H1 (cell line): ENCODE results near the gene SIN3B. TPM values are rescaled to one million over a fixed set of nuclear protein-coding genes. Genes with fewer than 3 reads are reported as not detected.

Experiments used
- CTCF ChIP-seq, 3 experiments: IDR thresholded peaks; 1 replicate in 2 of 3; 2 replicates in 1 of 3; pipeline versions ENCODE4 v1.5.1 to v1.6.1; 2011; ENCODE audit warnings: low read length in 3 of 3, mild to moderate bottlenecking in 3 of 3, inconsistent platforms in 2 of 3, low read depth in 1 of 3, moderate library complexity in 1 of 3; ENCODE audit not compliant: insufficient read depth in 1 of 3; ENCODE audit errors: control extremely low read depth in 1 of 3
- polyA plus RNA-seq, 7 experiments: library from polyadenylated mRNA; depleted of rRNA in 3 of 7; stranded (reverse) in 5 of 7; unstranded in 2 of 7; fragments of >200 nt in 5 of 7; fragments of 200-250 nt in 2 of 7; gene quantifications; 1 replicate in 5 of 7; 2 replicates in 1 of 7; 4 replicates in 1 of 7; pipeline versions ENCODE4 v1.2.1 to v1.2.3, GENCODE V29; 2011 to 2013; ENCODE audit warnings: missing spikeins in 2 of 7, mixed read lengths in 2 of 7
- total RNA-seq: library from RNA; stranded (reverse); fragmentation: NEBNext Ultra II Directional; extraction: Animal tissue kit (Norgen Biotek cat#: 25700); gene quantifications from 2 replicates; pipeline ENCODE4 v1.2.1, GENCODE V29; 2021

The SIN3B gene
- total and polyA plus RNA-seq, 2 of the 8 experiments (the other 6 are each of a cell fraction or from before 2014, with no cell fraction given), result 29.5 to 71.1 TPM

DNA sequence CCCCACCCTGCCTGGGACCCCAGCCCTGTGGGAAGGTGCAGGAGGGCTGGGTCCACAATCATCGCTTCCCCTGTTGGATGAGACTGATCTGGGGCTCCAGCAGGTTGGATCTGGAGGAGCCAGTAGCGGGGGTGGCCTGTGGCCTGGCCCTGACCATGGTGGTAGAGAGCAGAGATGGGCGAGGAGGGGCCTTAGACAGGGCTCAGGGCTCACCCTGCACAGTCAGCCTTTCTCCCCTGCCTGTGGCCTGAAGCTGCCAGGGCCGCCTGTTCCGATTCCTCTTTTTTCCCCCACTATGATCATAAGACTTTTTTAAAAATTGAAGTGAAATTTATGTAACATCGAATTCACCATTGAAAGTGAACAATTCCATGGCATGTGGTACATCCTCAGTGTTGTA, 18.2 kb downstream of the SIN3B start (continued):
- TF ChIP-seq CTCF (IDR thresholded peaks at IDR 0.05; ENCODE audit: control extremely low read depth in 1 of 3, insufficient read depth in 1 of 3, low read depth in 1 of 3, low read length in 3 of 3), result no peak
